Anterior cingulate cortex (tissue), 58 donors: ENCODE results near the gene IL17RA.

ENCODE experiments used
- DNase-seq, 58 donors: peaks; one replicate each; lab custom pipeline; 2025; lab: John Stamatoyannopoulos, UW

Gene IL17RA

GRCh38 chr22:17084554-17085276, at the start of gene IL17RA:
Gene IL17RA (plus strand): TSS chr22:17085000. CDS start chr22:17085092, 92 bp downstream.
- peak in 50 of 58 donors; percentile 14 to 78 (median 50) for DNase-seq

GRCh38 chr22:17035246-17035645, 49.6 kb upstream of the IL17RA start:
- DNase-seq, result peak in 9 of 58 donors; percentile 2 to 27 (median 15)

- DNase-seq, result peak in 31 of 58 donors; percentile 11 to 63 (median 30)
These were observed 48.6 kb upstream of the IL17RA start for GRCh38 chr22:17035976-17036841.

- DNase-seq, result peak in 11 of 58 donors; percentile 1 to 46 (median 21)
These were observed 47.7 kb upstream of the IL17RA start for GRCh38 chr22:17036842-17037711.

GRCh38 chr22:17043521-17043920, 41.3 kb upstream of the IL17RA start:
- DNase-seq, result no peak

GRCh38 chr22:17046566-17047348, 38.0 kb upstream of the IL17RA start:
- DNase-seq, result no peak

GRCh38 chr22:17047656-17048055, 37.1 kb upstream of the IL17RA start:
- DNase-seq, result no peak

- DNase-seq, result no peak
These were observed 28.7 kb upstream of the IL17RA start for GRCh38 chr22:17056058-17056457.

GRCh38 chr22:17056807-17057206, 28.0 kb upstream of the IL17RA start:
- no peak for DNase-seq

GRCh38 chr22:17057959-17058814, 26.6 kb upstream of the IL17RA start:
- DNase-seq, result peak in 48 of 58 donors; percentile 8 to 69 (median 39)

- no peak for DNase-seq
These were observed 24.7 kb upstream of the IL17RA start for GRCh38 chr22:17060126-17060525.

- peak in 2 of 58 donors; percentile 1 to 25 for DNase-seq
These were observed 21.2 kb upstream of the IL17RA start for GRCh38 chr22:17063411-17064106.

- no peak for DNase-seq
These were observed 20.2 kb upstream of the IL17RA start for GRCh38 chr22:17064498-17065100.

- DNase-seq, result no peak
These were observed 19.4 kb upstream of the IL17RA start for GRCh38 chr22:17065433-17065832.

GRCh38 chr22:17072877-17073276, 11.9 kb upstream of the IL17RA start:
- no peak for DNase-seq

- DNase-seq, result no peak
These were observed 10.2 kb upstream of the IL17RA start for GRCh38 chr22:17074648-17075002.

GRCh38 chr22:17077255-17077654, 7.5 kb upstream of the IL17RA start:
- DNase-seq, result no peak

- no peak for DNase-seq
These were observed 5.2 kb upstream of the IL17RA start for GRCh38 chr22:17079572-17079971.
